Stimulated activated CD4-positive, alpha-beta T cell treated with anti-CD3 and anti-CD28 coated beads, Interleukin-2, amount 100 ng/mL, for 48 hours (primary cell): ENCODE data around the gene IGFBP2.

Source experiments
- DNase-seq, 2 donors: peaks; one replicate each; pipeline ENCODE4 v3.0.0-alpha.2; 2020

IGFBP2 gene

GRCh38 chr2:216690456-216690852 is 57.2 kb downstream of the IGFBP2 start:
- DNase-seq, result no peak

DNA sequence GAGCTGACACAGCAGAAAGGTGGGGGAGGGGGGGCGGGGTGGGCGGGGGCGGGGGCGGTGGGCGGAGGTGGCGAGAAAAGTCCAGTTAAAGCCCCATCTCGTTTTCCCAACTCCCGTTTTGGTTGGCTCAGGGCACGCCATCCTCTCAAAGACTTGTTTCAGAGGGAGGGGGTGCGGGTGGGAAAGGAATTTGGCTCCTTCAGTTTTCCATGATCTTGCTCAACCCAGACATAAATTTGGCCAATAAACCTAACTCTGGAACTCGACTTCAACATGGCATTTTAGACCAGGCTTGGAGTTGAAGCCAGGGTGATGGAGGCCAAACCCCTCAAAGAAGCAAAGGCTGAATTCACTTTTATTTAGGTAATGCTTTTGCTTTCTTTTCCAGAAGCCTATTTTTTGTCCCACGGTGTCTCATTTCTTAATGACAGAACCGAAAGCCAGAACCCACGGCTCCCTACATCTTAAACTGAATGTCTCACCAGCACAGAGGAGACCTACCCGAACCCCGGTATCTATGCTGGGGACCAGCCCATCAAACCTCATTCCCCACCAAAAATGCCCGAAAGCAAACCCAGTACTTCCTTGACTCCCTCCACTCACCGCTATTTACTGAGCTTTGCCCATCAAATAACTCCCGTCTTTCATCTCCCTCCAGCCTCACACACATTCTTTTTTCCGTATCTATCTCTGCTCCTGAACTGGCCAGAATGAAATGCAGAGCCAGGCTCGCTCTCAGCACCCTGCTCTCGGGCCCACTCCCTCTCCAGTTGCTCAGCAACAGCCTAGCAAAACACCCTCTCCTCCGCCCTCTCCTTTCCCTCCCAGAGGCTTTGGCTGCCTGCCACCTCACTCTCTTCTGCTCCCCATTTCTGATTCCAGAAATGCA is 57.9 kb downstream of the IGFBP2 start:
- DNase-seq, result no peak

DNA sequence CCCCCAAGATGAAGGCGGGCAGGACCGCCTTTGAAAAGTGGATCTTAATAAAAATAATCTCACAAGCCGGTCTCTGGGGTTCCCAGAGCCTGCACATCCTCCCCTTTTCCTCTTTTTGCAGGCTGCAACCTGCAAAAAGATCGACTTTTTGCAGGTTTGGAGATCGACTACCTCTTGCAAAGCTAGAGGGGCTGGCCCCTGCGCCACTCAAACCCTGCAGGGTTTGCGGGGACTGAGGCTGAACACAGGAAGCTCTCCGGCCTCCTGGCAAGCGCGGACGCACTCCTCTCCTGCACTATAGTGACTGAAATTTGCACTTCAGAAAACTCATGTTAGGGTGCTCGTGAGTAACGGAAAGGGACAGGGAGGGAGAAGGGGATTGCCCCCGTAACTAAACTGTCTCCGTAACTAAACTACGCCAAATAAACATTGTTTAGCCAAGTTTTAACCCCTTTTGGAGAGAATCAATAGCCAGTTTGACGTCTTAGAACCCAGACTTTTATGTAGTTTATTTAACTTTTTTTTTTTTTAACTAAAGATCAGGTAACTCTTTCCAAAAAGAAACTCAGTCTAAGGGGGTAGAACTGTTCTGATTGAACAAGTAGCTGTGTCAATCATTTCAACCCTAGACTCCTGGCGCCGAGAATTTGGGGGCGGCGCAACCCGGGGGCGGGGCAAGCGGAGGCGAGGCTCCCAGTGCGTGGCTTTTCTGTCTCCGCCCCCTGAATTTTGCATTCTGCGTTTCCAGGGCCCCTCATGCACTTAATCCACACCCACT is 59.6 kb downstream of the IGFBP2 start:
- DNase-seq, result peak; percentile 55 to 61

- DNase-seq, result no peak
These were observed 60.3 kb downstream of the IGFBP2 start for GRCh38 chr2:216693414-216694080.

DNA sequence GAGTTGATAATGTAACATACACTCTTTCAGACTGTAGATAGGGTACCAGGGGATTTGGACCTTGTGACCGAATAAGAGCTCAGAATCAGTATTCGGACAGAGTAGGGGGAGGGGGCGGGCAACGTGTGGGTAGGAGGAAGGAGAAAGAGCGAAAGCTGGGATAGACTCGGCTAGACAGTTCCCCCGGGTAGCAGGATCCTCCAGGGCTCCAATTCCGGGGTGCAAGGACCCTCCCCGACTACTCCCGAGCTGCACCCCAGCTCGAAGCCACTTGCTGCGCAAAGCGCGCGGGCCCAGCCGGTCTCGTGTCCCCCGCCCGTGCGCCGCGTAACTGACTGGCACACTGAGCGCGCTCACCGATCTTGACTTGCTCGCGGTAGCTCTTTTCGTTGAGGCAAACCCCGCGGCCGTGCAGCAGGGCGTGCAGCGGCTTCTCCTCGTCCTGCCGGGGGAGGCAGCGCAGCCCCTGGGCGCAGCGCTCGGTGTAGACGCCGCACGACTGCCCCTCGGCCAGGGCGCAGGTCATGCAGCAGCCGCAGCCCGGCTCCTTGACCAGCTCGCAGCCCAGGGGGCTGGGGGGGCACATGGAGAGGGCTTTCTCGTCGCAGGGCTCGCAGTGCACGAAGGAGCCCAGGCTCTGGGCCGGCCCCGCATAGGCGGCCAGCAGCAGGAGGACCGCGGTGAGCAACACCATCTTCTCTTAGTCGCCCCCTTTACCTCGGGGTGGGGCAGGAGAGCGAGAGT is 61.0 kb downstream of the IGFBP2 start:
- DNase-seq, result peak in 1 of 2 donors; percentile 36

DNA sequence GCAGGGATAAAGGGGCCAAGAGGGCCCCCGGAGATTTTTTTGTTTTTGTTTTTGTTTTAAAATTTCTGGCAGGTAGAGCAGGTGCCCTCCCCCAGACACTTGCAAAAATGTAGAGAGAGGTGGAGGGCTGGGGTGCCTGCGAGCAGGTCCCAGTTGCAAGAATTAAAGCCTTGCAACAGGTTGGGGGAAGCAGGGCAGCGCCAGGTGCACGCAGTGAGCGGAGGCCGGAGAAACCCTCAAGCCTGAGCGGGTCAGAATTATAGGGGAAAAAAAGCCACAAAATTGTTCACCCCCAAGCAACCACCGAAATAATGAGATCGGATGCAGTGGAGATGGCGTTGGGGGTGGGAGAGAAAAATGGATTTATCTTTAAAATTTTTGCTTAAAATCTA is 61.6 kb downstream of the IGFBP2 start:
- DNase-seq, result no peak

DNA sequence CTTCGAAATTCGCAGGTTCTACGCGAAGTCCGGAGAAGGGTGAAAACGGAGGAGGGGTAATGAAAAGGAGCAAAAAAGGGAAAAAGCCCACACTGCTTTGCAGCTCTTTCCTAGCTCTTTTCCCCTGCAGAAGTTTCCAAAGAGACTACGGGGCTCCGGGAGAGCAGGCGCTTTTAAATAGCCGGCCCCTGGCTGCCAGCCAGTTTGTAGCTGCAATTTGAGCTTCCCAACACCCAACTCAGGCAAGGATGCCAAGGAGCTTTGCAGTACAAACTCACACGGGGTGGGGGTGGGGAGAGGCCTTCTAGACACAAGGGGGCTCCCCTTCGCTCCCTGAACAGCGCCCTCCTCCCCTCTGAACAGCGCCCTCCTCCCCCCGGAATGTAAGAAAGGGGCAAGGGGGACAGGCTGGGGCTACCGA is 62.2 kb downstream of the IGFBP2 start, which contains the start of gene IGFBP5:
Gene IGFBP5, minus strand, starts transcription at position 149 of the 421 bp plus-strand sequence. CDS start 774 bp downstream, outside the sequence.
- DNase-seq, result no peak

DNA sequence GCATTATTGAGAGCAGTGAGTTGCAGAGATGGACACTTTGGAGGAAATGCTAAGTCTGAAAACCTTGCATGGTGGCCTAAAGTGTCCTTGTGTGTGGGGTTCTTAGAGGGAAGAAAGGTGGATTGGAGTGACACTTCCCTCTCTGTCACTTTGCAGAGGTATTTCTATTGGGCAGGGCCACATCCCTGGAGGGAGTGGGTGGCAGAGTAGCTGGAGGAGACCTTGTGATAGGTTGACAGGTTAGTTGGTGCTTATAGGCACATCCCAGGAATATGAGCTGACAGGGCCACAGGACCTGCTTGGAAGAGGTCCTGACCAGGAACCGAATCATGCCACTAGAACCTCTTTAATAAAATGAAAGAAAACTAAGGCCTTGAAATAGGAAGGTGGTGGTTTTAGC is 63.1 kb downstream of the IGFBP2 start:
- DNase-seq, result no peak

DNA sequence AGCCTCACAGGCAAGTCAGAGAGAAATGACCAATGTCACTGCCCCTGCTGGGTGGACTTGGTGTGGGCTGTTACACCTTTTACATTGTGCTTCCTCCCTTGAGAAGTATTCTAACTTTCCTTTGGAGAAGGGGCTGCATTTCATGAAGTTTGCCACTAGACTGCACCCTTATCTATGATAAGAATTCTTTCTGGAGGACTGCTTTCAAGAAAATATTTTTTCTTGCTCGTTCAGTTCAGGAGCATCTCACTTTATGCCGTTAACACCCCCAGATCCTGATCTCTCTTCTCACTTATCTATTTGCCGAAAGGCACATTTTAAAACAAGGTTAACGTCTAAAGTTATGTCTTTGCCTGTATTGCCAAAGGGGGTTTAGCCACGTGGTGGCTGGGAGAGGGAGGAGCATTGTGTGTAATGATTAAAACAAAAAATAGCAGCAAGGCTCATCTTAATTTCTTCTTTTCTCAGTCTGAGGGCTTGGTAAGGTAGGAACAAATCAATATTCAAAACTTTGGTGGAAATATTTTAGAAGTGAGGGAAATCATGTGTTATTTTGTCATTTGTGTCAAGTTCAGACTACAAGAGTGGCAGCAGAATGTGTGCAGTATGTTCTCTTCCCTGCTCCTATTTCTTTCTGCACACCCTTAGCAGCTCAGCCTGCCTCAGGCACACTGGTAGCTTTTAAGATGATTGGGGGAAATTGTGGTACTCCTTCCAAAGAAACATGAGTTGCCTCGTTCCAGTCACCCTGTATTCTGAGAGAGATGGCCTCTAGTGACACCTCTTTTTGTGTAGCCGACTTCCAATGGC is 63.7 kb downstream of the IGFBP2 start:
- no peak for DNase-seq

- no peak for DNase-seq
These were observed 65.1 kb downstream of the IGFBP2 start for GRCh38 chr2:216698293-216698692.

DNA sequence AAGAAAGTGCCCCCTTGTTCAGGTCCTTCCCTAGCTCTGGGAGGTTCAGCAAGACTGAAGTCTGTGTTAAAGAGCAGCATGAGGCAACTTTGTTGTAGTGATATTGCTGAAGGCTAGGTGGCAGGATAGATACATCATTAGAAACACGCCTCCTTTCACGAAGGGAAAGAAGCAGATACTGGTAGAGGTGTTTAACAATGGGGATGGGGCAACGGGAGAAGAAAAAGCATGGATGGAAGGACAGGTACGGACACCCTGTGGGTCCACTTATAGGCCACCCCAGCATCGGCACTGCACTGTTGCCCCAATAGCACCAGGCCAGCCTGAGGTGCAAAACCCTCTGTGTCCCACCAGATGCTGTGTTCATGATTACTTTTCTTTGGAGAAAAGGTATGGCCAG is 65.7 kb downstream of the IGFBP2 start:
- no peak for DNase-seq

- no peak for DNase-seq
These were observed 66.9 kb downstream of the IGFBP2 start for GRCh38 chr2:216700088-216700567.

GRCh38 chr2:216700781-216701180 is 67.6 kb downstream of the IGFBP2 start:
- no peak for DNase-seq

- no peak for DNase-seq
These were observed 68.3 kb downstream of the IGFBP2 start for GRCh38 chr2:216701544-216701943.

- no peak for DNase-seq
These were observed 69.5 kb downstream of the IGFBP2 start for GRCh38 chr2:216702756-216703155.

- DNase-seq, result no peak
These were observed 77.5 kb downstream of the IGFBP2 start for GRCh38 chr2:216710551-216711301.

DNA sequence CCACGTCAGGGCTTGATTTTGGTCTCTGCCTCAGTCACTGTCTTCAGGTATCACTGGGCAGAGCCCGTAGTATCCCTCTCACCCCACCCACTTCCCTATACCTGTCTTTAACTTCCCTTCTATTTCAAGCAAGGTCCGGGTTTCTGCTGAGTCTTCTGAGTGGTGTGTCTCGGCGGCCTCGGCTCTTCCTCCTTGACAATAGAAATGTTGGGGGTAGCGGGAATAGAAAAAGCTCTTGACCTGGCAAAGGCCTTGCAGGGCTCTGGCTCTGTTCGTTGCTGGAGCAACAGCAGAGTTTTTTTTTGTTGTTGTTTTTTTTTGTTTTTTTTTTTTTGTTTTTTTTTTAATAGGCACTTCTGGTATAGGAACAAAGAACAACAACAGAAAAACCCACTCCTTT is 78.1 kb downstream of the IGFBP2 start:
- no peak for DNase-seq

GRCh38 chr2:216713691-216714336 is 80.6 kb downstream of the IGFBP2 start:
- no peak for DNase-seq
